Type B pancreatic cell (in vitro differentiated cells): Measurements from ENCODE around the gene EXOG. TPM values are rescaled to one million over a fixed set of nuclear protein-coding genes. Genes with fewer than 3 reads are reported as not detected.

Source experiments
- DNase-seq: peaks from one replicate; pipeline ENCODE4 v3.0.0; 2021; ENCODE audit warnings: mixed read lengths; ENCODE audit not compliant: unreplicated experiment; ENCODE audit errors: extremely low spot score
- H3K27ac Mint-ChIP-seq: 2 replicates; pipeline ENCODE4 v1.8.0; 2021; ENCODE audit warnings: mild to moderate bottlenecking, mixed read lengths
- H3K27me3 Mint-ChIP-seq: 2 replicates; pipeline ENCODE4 v1.8.0; 2021; ENCODE audit warnings: mixed read lengths
- H3K36me3 Mint-ChIP-seq: 2 replicates; pipeline ENCODE4 v1.8.0; 2021; ENCODE audit warnings: mixed read lengths
- H3K4me1 Mint-ChIP-seq: one replicate; pipeline ENCODE4 v1.8.0; 2021; ENCODE audit warnings: mixed read lengths; ENCODE audit not compliant: unreplicated experiment
- H3K4me3 Mint-ChIP-seq: 2 replicates; pipeline ENCODE4 v1.8.0; 2021; ENCODE audit warnings: mild to moderate bottlenecking, mixed read lengths
- H3K9me3 Mint-ChIP-seq: 2 replicates; pipeline ENCODE4 v1.8.0; 2021; ENCODE audit warnings: mixed read lengths
- CTCF ChIP-seq: fragments of 200-600 bp; sonication (generic); conservative IDR thresholded peaks from 2 replicates; pipeline ENCODE4 v1.5.0; 2021; ENCODE audit warnings: antibody characterized with exemption, mild to moderate bottlenecking
- total RNA-seq: library from RNA; stranded (reverse); gene quantifications from 2 replicates; pipeline ENCODE4 v1.2.1, GENCODE V29; 2021; ENCODE audit warnings: low replicate concordance

EXOG gene
- total RNA-seq, 1 donor from 2014 or later = 16.8 TPM

GRCh38 chr3:38454178-38454883 is 41.8 kb upstream of the EXOG start:
- DNase-seq = no peak
- H3K36me3 Mint-ChIP-seq = no peaks in the 10 kb centered on the region
- H3K4me1 Mint-ChIP-seq = peaks cover 25% of the 10 kb centered on the region
- TF ChIP-seq CTCF = no peak
- peak overlapping the region; percentile 98 for H3K27ac Mint-ChIP-seq
- no peaks in the 10 kb centered on the region for H3K27me3 Mint-ChIP-seq
- H3K4me3 Mint-ChIP-seq = peak overlapping the region; percentile 99
- peaks cover 9% of the 10 kb centered on the region for H3K9me3 Mint-ChIP-seq

- H3K4me1 Mint-ChIP-seq = peaks cover 28% of the 10 kb centered on the region
- H3K27me3 Mint-ChIP-seq = no peaks in the 10 kb centered on the region
- TF ChIP-seq CTCF = no peak
- H3K4me3 Mint-ChIP-seq = peak overlapping the region; percentile 99
- H3K27ac Mint-ChIP-seq = peak overlapping the region; percentile 98
- DNase-seq = peak; percentile 88
- H3K36me3 Mint-ChIP-seq = peaks cover under 1% of the 10 kb centered on the region
- H3K9me3 Mint-ChIP-seq = peaks cover 9% of the 10 kb centered on the region
These were observed 41.1 kb upstream of the EXOG start for GRCh38 chr3:38454884-38455638.

- H3K27me3 Mint-ChIP-seq = no peaks in the 10 kb centered on the region
- peaks cover 35% of the 10 kb centered on the region for H3K4me1 Mint-ChIP-seq
- H3K4me3 Mint-ChIP-seq = peak overlapping the region; percentile 99
- H3K36me3 Mint-ChIP-seq = peaks cover 7% of the 10 kb centered on the region
- peak overlapping the region; percentile 85 for H3K27ac Mint-ChIP-seq
- no peak for DNase-seq
- no peak for TF ChIP-seq CTCF
- H3K9me3 Mint-ChIP-seq = peaks cover 5% of the 10 kb centered on the region
These were observed 40.3 kb upstream of the EXOG start for GRCh38 chr3:38455639-38456430.

DNA sequence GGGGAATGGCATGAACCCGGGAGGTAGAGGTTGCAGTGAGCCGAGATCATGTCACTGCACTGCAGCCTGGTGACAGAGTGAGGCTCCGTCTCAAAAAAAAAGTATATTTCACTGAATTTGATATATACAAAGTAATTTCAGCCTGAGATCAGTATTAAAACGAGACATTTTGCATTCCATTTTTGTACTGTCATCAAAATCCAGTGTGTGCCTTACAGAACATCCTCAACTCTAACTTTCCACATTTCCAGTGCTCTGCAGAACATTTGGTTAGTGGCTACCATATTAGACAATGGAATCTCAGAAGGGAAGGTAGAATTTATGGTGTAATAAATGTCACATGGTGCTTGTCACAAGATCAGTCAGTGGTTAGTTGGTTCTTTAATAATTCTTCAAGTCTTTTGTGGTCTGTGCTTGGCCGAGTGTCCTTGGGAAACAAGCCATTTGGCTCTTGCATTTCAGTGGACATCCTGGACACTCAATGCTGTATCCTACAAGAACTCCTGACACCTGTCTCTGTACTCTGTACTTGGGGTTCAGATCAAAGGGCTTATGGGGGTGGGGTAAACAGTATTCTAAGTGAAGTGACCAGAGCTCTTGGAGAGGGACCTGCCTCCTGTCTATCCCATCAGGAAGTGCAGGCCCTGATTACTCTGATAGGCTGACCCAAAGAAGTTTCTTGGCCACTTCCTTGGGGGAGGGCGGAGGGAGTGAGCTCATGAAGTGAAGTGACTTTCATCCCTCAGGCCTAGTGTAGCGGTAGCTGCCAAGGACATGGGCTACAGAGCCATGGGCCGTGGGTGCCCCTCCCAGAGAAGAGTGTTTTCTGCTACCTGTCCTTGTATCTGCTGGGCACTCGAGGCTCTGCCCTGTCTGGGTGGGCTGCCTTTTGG is 38.8 kb upstream of the EXOG start:
- Mint-ChIP-seq H3K27ac (peak overlapping the region; percentile 58), H3K4me1 (peaks cover 35% of the 10 kb centered on the region), H3K36me3 (peaks cover 9% of the 10 kb centered on the region), H3K27me3 (no peaks in the 10 kb centered on the region), H3K9me3 (peaks cover 3% of the 10 kb centered on the region), H3K4me3 (peak overlapping the region; percentile 69)
- no peak for TF ChIP-seq CTCF
- no peak for DNase-seq
